ENCODE measurements around the gene SPATS2L.
A peak's percentile ranks its signal among the peaks of the same experiment; 100 is the strongest.

The SPATS2L gene

DNA sequence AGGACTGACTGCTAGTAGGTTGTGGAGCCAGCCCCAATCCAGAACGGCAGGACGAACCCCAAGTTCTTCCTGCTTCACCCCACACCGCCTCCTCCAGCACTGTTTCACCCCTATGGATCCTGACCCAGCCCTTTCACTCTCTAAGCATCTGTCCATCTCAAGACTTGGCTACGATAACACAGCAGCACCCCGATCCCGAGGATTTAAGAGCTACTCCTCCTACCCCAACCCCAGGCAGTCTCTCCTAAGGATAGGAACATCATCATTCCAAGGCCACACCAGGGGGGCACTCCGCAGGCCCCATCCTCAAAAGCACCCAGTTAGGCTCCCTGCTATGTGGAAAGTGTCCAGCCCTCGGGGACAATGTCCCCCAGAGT, 202.7 kb downstream of the SPATS2L start:
- Histone ChIP-seq H3K9me3 (ENCODE audit: insufficient read depth, low read length) (no peaks in the 10 kb centered on the region), H3K4me1 (ENCODE audit: insufficient read depth, insufficient read length) (peaks cover 4% of the 10 kb centered on the region), H3K36me3 (ENCODE audit: insufficient read depth, insufficient read length, low read length) (peaks cover 5% of the 10 kb centered on the region), H3K27me3 (ENCODE audit: insufficient read depth, insufficient read length) (no peaks in the 10 kb centered on the region), H3K9ac (ENCODE audit: insufficient read length, low read depth) (peak overlapping the region; percentile 88), H3K4me3 (ENCODE audit: insufficient read length, low read depth) (peak overlapping the region; percentile 74)
- no peak for TF ChIP-seq YY1 (IDR thresholded peaks at IDR 0.05; ENCODE audit: insufficient read depth, insufficient read length)
- TF ChIP-seq SUZ12 (IDR thresholded peaks at IDR 0.05; ENCODE audit: extremely low read depth, insufficient read depth, insufficient read length): no peak
- TF ChIP-seq ZNF274 (IDR thresholded peaks at IDR 0.05; ENCODE audit: low read depth, low read length): no peak
- DNase-seq (ENCODE audit: low read depth, low spot score): no peak

DNA sequence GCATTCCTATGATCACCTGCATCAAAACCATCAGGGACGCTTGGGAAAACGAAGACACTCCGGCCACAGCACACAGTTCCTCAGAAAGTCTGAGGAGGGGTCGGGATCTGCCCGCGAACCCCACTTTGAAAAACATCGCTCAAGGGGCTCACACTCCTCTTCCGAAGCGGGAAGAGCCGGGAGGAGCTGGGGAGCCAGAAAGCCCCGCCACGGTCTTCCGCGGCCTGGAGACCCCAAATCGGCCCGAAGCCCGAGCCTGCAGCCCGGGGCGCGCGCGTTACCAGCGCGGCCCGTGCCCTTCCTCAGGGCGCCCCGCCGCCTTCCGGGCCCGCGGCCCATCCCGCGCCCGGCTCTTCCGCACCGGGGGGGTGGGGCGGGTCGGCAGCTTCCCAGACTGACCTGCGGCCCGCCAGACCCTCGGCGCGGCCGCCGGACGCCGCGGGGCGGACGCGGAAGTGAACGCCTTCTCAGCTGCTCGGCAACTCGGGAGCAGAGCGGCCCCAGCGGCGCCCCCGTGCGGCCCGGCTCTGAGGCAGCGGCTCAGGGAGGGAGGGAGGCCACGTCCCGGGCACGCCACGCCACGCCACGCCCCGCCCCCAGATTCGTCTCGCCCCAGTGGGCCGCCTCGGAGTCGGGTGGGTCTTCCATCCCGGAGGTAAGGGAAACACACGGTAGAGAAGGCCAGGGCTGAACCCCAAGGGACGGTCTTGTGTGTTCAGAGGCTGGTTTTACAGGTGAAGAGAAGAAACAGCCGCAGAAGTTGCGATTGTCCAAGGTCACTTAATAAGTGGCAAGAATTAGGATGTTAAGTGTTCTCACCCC, 203.3 kb downstream of the SPATS2L start, which contains the start of gene KCTD18:
KCTD18 (minus strand) TSS at position 457 of the 822 bp plus-strand sequence. CDS start 3,052 bp downstream, outside the sequence.
- TF ChIP-seq YY1 (IDR thresholded peaks at IDR 0.05; ENCODE audit: insufficient read depth, insufficient read length) (no peak), ZNF274 (IDR thresholded peaks at IDR 0.05; ENCODE audit: low read depth, low read length) (no peak), SUZ12 (IDR thresholded peaks at IDR 0.05; ENCODE audit: extremely low read depth, insufficient read depth, insufficient read length) (no peak)
- Histone ChIP-seq H3K9ac (ENCODE audit: insufficient read length, low read depth) (peak within 1 kb of the TSS; percentile 88), H3K36me3 (ENCODE audit: insufficient read depth, insufficient read length, low read length) (peaks cover under 1% of the 10 kb centered on the region), H3K9me3 (ENCODE audit: insufficient read depth, low read length) (no peaks in the 10 kb centered on the region), H3K4me3 (ENCODE audit: insufficient read length, low read depth) (peak within 1 kb of the TSS; percentile 74), H3K27me3 (ENCODE audit: insufficient read depth, insufficient read length) (no peaks in the 10 kb centered on the region), H3K4me1 (ENCODE audit: insufficient read depth, insufficient read length) (peaks cover 4% of the 10 kb centered on the region)
- DNase-seq (ENCODE audit: low read depth, low spot score): peak; percentile 84

GRCh38 chr2:200515155-200515554, 208.7 kb downstream of the SPATS2L start:
- no peaks in the 10 kb centered on the region for H3K27me3 ChIP-seq (ENCODE audit: insufficient read depth, insufficient read length)
- H3K4me1 ChIP-seq (ENCODE audit: insufficient read depth, insufficient read length): no peaks in the 10 kb centered on the region
- TF ChIP-seq YY1 (IDR thresholded peaks at IDR 0.05; ENCODE audit: insufficient read depth, insufficient read length) (no peak), ZNF274 (IDR thresholded peaks at IDR 0.05; ENCODE audit: low read depth, low read length) (no peak), SUZ12 (IDR thresholded peaks at IDR 0.05; ENCODE audit: extremely low read depth, insufficient read depth, insufficient read length) (no peak)
- H3K9me3 ChIP-seq (ENCODE audit: insufficient read depth, low read length): no peaks in the 10 kb centered on the region; the same call in 1 of the 2 replicates
- H3K9ac ChIP-seq (ENCODE audit: insufficient read length, low read depth): no peak overlapping the region
- H3K4me3 ChIP-seq (ENCODE audit: insufficient read length, low read depth): no peak overlapping the region
- no peak for DNase-seq (ENCODE audit: low read depth, low spot score)
- no peaks in the 10 kb centered on the region for H3K36me3 ChIP-seq (ENCODE audit: insufficient read depth, insufficient read length, low read length)

GRCh38 chr2:200523158-200523557, 216.7 kb downstream of the SPATS2L start:
- Histone ChIP-seq H3K4me3 (ENCODE audit: insufficient read length, low read depth) (no peak overlapping the region), H3K36me3 (ENCODE audit: insufficient read depth, insufficient read length, low read length) (no peaks in the 10 kb centered on the region), H3K9ac (ENCODE audit: insufficient read length, low read depth) (no peak overlapping the region), H3K9me3 (ENCODE audit: insufficient read depth, low read length) (no peaks in the 10 kb centered on the region), H3K27me3 (ENCODE audit: insufficient read depth, insufficient read length) (no peaks in the 10 kb centered on the region), H3K4me1 (ENCODE audit: insufficient read depth, insufficient read length) (no peaks in the 10 kb centered on the region)
- DNase-seq (ENCODE audit: low read depth, low spot score): no peak
- no peak for TF ChIP-seq SUZ12 (IDR thresholded peaks at IDR 0.05; ENCODE audit: extremely low read depth, insufficient read depth, insufficient read length)
- TF ChIP-seq ZNF274 (IDR thresholded peaks at IDR 0.05; ENCODE audit: low read depth, low read length): no peak
- no peak for TF ChIP-seq YY1 (IDR thresholded peaks at IDR 0.05; ENCODE audit: insufficient read depth, insufficient read length)

DNA sequence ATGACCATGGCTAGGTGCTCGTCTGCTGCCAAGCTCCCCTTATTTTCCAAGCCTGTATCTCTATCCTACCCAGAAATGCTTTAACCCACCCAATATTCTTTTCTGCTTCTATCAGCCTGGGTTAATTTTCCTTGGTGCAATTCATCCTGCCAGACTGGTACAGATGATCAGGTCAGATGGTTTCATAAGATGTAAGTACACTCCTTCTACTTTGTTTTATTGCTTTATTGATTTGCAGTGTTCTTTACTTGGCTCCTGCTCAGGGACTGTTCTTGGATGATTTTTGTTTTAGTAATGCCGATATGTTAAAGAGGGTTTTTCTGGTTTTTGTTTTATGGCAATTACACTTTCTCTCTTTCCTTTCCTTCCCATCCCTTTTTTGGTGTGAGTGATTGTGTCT, 217.1 kb downstream of the SPATS2L start:
- Histone ChIP-seq H3K9ac (ENCODE audit: insufficient read length, low read depth) (no peak overlapping the region), H3K36me3 (ENCODE audit: insufficient read depth, insufficient read length, low read length) (no peaks in the 10 kb centered on the region), H3K4me3 (ENCODE audit: insufficient read length, low read depth) (no peak overlapping the region), H3K9me3 (ENCODE audit: insufficient read depth, low read length) (no peaks in the 10 kb centered on the region), H3K27me3 (ENCODE audit: insufficient read depth, insufficient read length) (no peaks in the 10 kb centered on the region), H3K4me1 (ENCODE audit: insufficient read depth, insufficient read length) (no peaks in the 10 kb centered on the region)
- TF ChIP-seq YY1 (IDR thresholded peaks at IDR 0.05; ENCODE audit: insufficient read depth, insufficient read length) (no peak), ZNF274 (IDR thresholded peaks at IDR 0.05; ENCODE audit: low read depth, low read length) (no peak), SUZ12 (IDR thresholded peaks at IDR 0.05; ENCODE audit: extremely low read depth, insufficient read depth, insufficient read length) (no peak)
- no peak for DNase-seq (ENCODE audit: low read depth, low spot score)

GRCh38 chr2:200525066-200525465, 218.6 kb downstream of the SPATS2L start:
- Histone ChIP-seq H3K4me1 (ENCODE audit: insufficient read depth, insufficient read length) (no peaks in the 10 kb centered on the region), H3K36me3 (ENCODE audit: insufficient read depth, insufficient read length, low read length) (no peaks in the 10 kb centered on the region), H3K27me3 (ENCODE audit: insufficient read depth, insufficient read length) (no peaks in the 10 kb centered on the region), H3K9ac (ENCODE audit: insufficient read length, low read depth) (no peak overlapping the region), H3K9me3 (ENCODE audit: insufficient read depth, low read length) (no peaks in the 10 kb centered on the region), H3K4me3 (ENCODE audit: insufficient read length, low read depth) (no peak overlapping the region)
- no peak for TF ChIP-seq YY1 (IDR thresholded peaks at IDR 0.05; ENCODE audit: insufficient read depth, insufficient read length)
- TF ChIP-seq SUZ12 (IDR thresholded peaks at IDR 0.05; ENCODE audit: extremely low read depth, insufficient read depth, insufficient read length): no peak
- no peak for TF ChIP-seq ZNF274 (IDR thresholded peaks at IDR 0.05; ENCODE audit: low read depth, low read length)
- DNase-seq (ENCODE audit: low read depth, low spot score): no peak

GRCh38 chr2:200525551-200525881, 219.0 kb downstream of the SPATS2L start:
- no peaks in the 10 kb centered on the region for H3K9me3 ChIP-seq (ENCODE audit: insufficient read depth, low read length)
- no peak overlapping the region for H3K9ac ChIP-seq (ENCODE audit: insufficient read length, low read depth)
- DNase-seq (ENCODE audit: low read depth, low spot score): no peak
- no peaks in the 10 kb centered on the region for H3K4me1 ChIP-seq (ENCODE audit: insufficient read depth, insufficient read length)
- H3K4me3 ChIP-seq (ENCODE audit: insufficient read length, low read depth): peak overlapping the region; percentile 82
- no peak for TF ChIP-seq ZNF274 (IDR thresholded peaks at IDR 0.05; ENCODE audit: low read depth, low read length)
- TF ChIP-seq YY1 (IDR thresholded peaks at IDR 0.05; ENCODE audit: insufficient read depth, insufficient read length): no peak
- TF ChIP-seq SUZ12 (IDR thresholded peaks at IDR 0.05; ENCODE audit: extremely low read depth, insufficient read depth, insufficient read length): no peak
- H3K36me3 ChIP-seq (ENCODE audit: insufficient read depth, insufficient read length, low read length): no peaks in the 10 kb centered on the region
- no peaks in the 10 kb centered on the region for H3K27me3 ChIP-seq (ENCODE audit: insufficient read depth, insufficient read length)

Measured in NT2/D1 (cell line).